ENCODE results near the gene OR52M1. TPM values are rescaled to one million over a fixed set of nuclear protein-coding genes. Genes with fewer than 3 reads are reported as not detected.

Gene OR52M1
- total RNA-seq, 1 experiment from 2014 or later: not detected

DNA sequence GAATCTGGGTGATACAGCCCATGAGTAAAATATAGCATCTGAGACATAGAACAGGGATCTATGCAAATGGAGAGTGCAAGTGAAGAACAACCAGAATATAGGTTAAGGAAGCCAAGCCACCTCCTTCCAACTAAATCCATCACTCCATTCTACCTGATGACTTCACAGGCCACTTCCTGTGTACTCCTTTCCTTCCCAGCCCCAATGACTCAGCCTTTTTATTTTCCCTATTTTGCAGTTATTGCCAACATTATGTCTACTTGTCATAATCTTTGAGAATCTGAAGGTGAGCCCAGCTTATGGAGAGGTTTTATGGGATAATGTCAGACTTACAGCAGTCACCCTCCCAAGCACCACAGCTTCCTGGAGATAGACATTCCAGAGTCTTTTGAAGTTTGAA lies 1.4 kb upstream of the OR52M1 start:
- Histone ChIP-seq H3K36me3 (replicated peaks; ENCODE audit: control insufficient read depth, insufficient read depth, low read length) (no peaks in the 10 kb centered on the region), H3K4me3 (ENCODE audit: insufficient read depth, low read depth, low read length) (no peak overlapping the region), H3K27me3 (ENCODE audit: control insufficient read depth, insufficient read depth, low read length) (no peaks in the 10 kb centered on the region; the same call in 1 of the 2 replicates)
- no peak for DNase-seq

GRCh38 chr11:4546878-4547277 lies 1.9 kb downstream of the OR52M1 start:
- H3K4me3 ChIP-seq (ENCODE audit: insufficient read depth, low read depth, low read length): no peak overlapping the region
- no peak for DNase-seq
- no peaks in the 10 kb centered on the region; the same call in 1 of the 2 replicates for H3K27me3 ChIP-seq (ENCODE audit: control insufficient read depth, insufficient read depth, low read length)
- H3K36me3 ChIP-seq (replicated peaks; ENCODE audit: control insufficient read depth, insufficient read depth, low read length): no peaks in the 10 kb centered on the region

DNA sequence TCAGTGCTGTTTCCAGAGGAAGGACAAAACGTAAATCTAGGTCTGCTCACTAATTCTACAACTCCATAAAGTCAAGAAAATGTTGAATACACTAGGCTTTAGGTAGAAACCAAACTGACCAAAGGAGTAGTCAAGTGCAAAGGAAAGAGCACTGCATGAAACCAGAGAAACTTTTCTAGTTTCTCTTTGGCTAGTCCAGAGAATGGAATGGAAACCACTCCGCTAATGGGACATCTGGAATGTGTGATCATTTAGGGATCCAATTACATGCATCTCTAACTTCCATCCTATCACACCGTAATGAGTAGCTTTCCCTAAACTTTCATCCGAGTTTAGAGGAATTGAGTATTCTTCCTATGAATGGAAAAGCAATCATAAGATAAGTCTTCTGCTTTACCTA lies 2.4 kb downstream of the OR52M1 start:
- no peak for DNase-seq
- no peaks in the 10 kb centered on the region for H3K36me3 ChIP-seq (replicated peaks; ENCODE audit: control insufficient read depth, insufficient read depth, low read length)
- no peaks in the 10 kb centered on the region; the same call in 1 of the 2 replicates for H3K27me3 ChIP-seq (ENCODE audit: control insufficient read depth, insufficient read depth, low read length)
- no peak overlapping the region for H3K4me3 ChIP-seq (ENCODE audit: insufficient read depth, low read depth, low read length)

GRCh38 chr11:4551346-4551979 lies 6.5 kb downstream of the OR52M1 start:
- Histone ChIP-seq H3K36me3 (replicated peaks; ENCODE audit: control insufficient read depth, insufficient read depth, low read length) (no peaks in the 10 kb centered on the region), H3K27me3 (ENCODE audit: control insufficient read depth, insufficient read depth, low read length) (no peaks in the 10 kb centered on the region), H3K4me3 (ENCODE audit: insufficient read depth, low read depth, low read length) (no peak overlapping the region)
- DNase-seq: peak; percentile 22

DNA sequence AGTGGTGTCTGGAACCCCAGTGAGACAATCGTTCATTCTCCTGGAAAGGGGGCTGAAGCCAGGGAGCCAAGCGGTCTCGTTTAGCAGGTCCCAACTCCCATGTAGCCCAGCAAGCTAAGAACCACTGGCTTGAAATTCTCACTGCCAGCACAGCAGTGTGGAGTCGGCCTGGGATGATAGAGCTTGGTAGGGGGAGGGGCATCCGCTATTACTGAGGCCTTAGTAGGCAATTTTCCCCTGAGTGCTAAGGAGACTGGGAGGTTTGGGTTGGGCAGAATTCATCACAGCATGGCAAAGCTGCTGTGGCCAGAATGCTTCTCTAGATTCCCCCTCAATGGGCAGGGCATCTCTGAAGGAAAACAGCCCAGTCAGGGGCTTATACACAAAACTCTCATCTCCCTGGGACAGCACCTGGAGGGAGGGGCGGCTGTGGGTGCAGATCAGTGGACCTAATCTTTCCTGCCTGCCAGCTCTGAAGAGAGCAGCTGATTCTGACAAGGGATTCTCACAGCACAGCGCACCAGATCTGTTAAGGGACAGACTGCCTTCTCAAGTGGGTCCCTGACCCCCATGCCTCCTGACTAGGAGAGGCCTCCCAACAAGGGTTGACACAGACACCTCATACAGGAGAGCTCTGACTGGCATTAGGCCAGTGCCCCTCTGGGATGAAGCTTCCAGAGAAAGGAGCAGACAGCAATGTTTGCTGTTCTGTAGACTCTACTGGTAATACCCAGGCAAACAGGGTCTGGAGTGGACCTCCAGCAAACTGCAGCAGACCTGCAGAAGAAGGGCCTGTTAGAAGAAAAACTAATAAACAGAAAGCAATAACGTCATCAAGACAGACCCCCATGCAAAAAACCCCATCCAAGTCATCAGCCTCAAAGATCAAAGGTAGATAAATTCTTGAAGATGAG lies 14.8 kb downstream of the OR52M1 start:
- H3K36me3 ChIP-seq (replicated peaks; ENCODE audit: control insufficient read depth, insufficient read depth, low read length): no peaks in the 10 kb centered on the region

GRCh38 chr11:4560467-4560866 lies 15.5 kb downstream of the OR52M1 start:
- H3K27me3 ChIP-seq (ENCODE audit: control insufficient read depth, insufficient read depth, low read length): no peaks in the 10 kb centered on the region
- no peak for DNase-seq
- no peak overlapping the region for H3K4me3 ChIP-seq (ENCODE audit: insufficient read depth, low read depth, low read length)
- H3K36me3 ChIP-seq (replicated peaks; ENCODE audit: control insufficient read depth, insufficient read depth, low read length): no peaks in the 10 kb centered on the region

More for the DNA sequence above, 14.8 kb downstream of the OR52M1 start:
- no peaks in the 10 kb centered on the region for H3K27me3 ChIP-seq (ENCODE audit: control insufficient read depth, insufficient read depth, low read length)
- DNase-seq: no peak
- no peak overlapping the region for H3K4me3 ChIP-seq (ENCODE audit: insufficient read depth, low read depth, low read length)

- H3K4me3 ChIP-seq (ENCODE audit: insufficient read depth, low read depth, low read length): no peak overlapping the region
- no peaks in the 10 kb centered on the region for H3K36me3 ChIP-seq (replicated peaks; ENCODE audit: control insufficient read depth, insufficient read depth, low read length)
- DNase-seq: no peak
- H3K27me3 ChIP-seq (ENCODE audit: control insufficient read depth, insufficient read depth, low read length): no peaks in the 10 kb centered on the region
Observed at GRCh38 chr11:4565371-4565770, 20.4 kb downstream of the OR52M1 start.

- Histone ChIP-seq H3K4me3 (ENCODE audit: insufficient read depth, low read depth, low read length) (no peak overlapping the region), H3K27me3 (ENCODE audit: control insufficient read depth, insufficient read depth, low read length) (no peaks in the 10 kb centered on the region), H3K36me3 (replicated peaks; ENCODE audit: control insufficient read depth, insufficient read depth, low read length) (no peaks in the 10 kb centered on the region)
- no peak for DNase-seq
Observed at GRCh38 chr11:4569075-4569474, 24.1 kb downstream of the OR52M1 start.

GRCh38 chr11:4576880-4577279 lies 31.9 kb downstream of the OR52M1 start:
- H3K27me3 ChIP-seq (ENCODE audit: control insufficient read depth, insufficient read depth, low read length): no peaks in the 10 kb centered on the region
- no peak overlapping the region for H3K4me3 ChIP-seq (ENCODE audit: insufficient read depth, low read depth, low read length)
- H3K36me3 ChIP-seq (replicated peaks; ENCODE audit: control insufficient read depth, insufficient read depth, low read length): no peaks in the 10 kb centered on the region
- DNase-seq: no peak

DNA sequence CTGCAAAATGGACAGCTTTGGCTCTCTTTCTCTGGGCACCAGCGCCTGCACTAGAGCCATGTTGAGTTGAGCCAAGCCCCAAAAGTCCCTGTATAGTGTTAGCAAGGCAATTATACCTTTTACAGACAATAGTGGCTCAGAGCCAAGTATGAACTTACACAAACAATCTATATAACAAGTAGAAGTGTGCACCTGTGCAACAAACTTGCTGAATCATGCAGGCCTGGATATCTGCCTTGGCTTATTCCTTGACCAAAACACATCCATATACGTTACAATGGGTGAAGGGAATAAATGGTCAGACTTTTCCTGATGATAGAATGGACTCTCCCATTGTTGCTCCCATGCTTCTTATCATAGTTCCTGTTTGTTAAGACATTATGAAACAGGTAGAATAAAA lies 32.8 kb downstream of the OR52M1 start:
- no peak for DNase-seq
- H3K4me3 ChIP-seq (ENCODE audit: insufficient read depth, low read depth, low read length): no peak overlapping the region

GRCh38 chr11:4578624-4579023 lies 33.6 kb downstream of the OR52M1 start:
- no peak for DNase-seq
- Histone ChIP-seq H3K4me3 (ENCODE audit: insufficient read depth, low read depth, low read length) (no peak overlapping the region), H3K27me3 (ENCODE audit: control insufficient read depth, insufficient read depth, low read length) (no peaks in the 10 kb centered on the region), H3K36me3 (replicated peaks; ENCODE audit: control insufficient read depth, insufficient read depth, low read length) (no peaks in the 10 kb centered on the region)

More for the DNA sequence above, 32.8 kb downstream of the OR52M1 start:
- no peaks in the 10 kb centered on the region for H3K27me3 ChIP-seq (ENCODE audit: control insufficient read depth, insufficient read depth, low read length)
- H3K36me3 ChIP-seq (replicated peaks; ENCODE audit: control insufficient read depth, insufficient read depth, low read length): no peaks in the 10 kb centered on the region

GRCh38 chr11:4580124-4580523 lies 35.1 kb downstream of the OR52M1 start:
- Histone ChIP-seq H3K36me3 (replicated peaks; ENCODE audit: control insufficient read depth, insufficient read depth, low read length) (no peaks in the 10 kb centered on the region), H3K4me3 (ENCODE audit: insufficient read depth, low read depth, low read length) (no peak overlapping the region)
- DNase-seq: no peak

DNA sequence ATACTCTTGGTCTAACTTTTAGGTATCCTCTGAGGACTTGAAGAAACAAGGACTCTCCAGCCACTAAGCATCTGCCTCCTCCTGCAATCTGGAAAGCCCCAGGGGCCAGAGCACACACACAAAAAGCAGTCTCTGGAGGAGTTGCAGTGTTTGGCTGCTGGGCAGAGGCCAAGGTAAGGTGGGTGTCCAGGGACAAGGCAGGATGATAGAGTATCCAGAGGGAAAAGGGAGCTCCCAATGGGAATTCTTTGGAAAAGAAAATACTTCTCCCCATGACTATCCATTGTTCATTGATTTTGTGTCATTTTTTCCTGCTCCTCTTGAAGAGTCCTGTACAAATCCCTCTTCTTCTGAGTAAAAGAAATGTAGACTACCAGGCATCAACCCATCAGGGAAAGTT lies 36.5 kb downstream of the OR52M1 start, which contains the start of gene OR52I2:
Gene OR52I2, plus strand, starts transcription at position 301 of the 400 bp plus-strand sequence.
- H3K27me3 ChIP-seq (ENCODE audit: control insufficient read depth, insufficient read depth, low read length): no peaks in the 10 kb centered on the region
- H3K4me3 ChIP-seq (ENCODE audit: insufficient read depth, low read depth, low read length): no peak within 1 kb of the TSS
- no peaks in the 10 kb centered on the region for H3K36me3 ChIP-seq (replicated peaks; ENCODE audit: control insufficient read depth, insufficient read depth, low read length)
- DNase-seq: no peak

More at GRCh38 chr11:4580124-4580523, 35.1 kb downstream of the OR52M1 start:
- H3K27me3 ChIP-seq (ENCODE audit: control insufficient read depth, insufficient read depth, low read length): no peaks in the 10 kb centered on the region

GRCh38 chr11:4589017-4589416 lies 44.0 kb downstream of the OR52M1 start:
- Histone ChIP-seq H3K36me3 (replicated peaks; ENCODE audit: control insufficient read depth, insufficient read depth, low read length) (no peaks in the 10 kb centered on the region), H3K4me3 (ENCODE audit: insufficient read depth, low read depth, low read length) (no peak overlapping the region), H3K27me3 (ENCODE audit: control insufficient read depth, insufficient read depth, low read length) (no peaks in the 10 kb centered on the region)
- DNase-seq: no peak

DNA sequence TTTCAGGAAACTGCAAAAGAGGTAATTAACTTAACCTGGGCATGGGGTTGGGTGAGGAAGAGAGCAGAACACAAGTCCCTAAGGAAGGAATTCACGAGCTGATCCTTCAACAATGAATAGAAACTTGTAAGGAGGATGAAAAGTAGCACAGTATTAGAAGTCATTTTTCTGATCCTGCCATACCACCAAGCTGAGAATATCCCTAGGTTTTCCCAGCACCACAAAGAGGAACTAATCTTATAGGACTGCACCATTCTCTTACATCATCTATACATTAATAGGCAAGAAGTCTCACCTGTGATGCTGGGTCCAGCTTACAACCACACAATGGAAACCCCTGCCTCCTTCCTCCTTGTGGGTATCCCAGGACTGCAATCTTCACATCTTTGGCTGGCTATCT lies 48.7 kb downstream of the OR52M1 start, which contains the start of gene OR52I1:
Gene OR52I1, plus strand, starts transcription at position 301 of the 400 bp plus-strand sequence. Its CDS starts 0 bp downstream, at position 301.
- Histone ChIP-seq H3K4me3 (ENCODE audit: insufficient read depth, low read depth, low read length) (no peak within 1 kb of the TSS), H3K36me3 (replicated peaks; ENCODE audit: control insufficient read depth, insufficient read depth, low read length) (no peaks in the 10 kb centered on the region), H3K27me3 (ENCODE audit: control insufficient read depth, insufficient read depth, low read length) (no peaks in the 10 kb centered on the region)
- no peak for DNase-seq
